Breast epithelium (tissue), 3 donors: ENCODE results near the gene CTSC.

Experiments used
- CTCF ChIP-seq, 3 donors: fragments of 450-650 bp; IDR thresholded peaks; one replicate each; pipeline ENCODE4 v1.5.1; 2016 to 2017; ENCODE audit warnings: antibody characterized with exemption in 3 of 3, mild to moderate bottlenecking in 3 of 3, moderate library complexity in 3 of 3
- POLR2AphosphoS5 ChIP-seq, 3 donors: sonication (generic); formaldehyde crosslinking; IDR thresholded peaks; one replicate each; pipeline ENCODE4 v1.6.1; 2017; ENCODE audit warnings: antibody characterized with exemption in 3 of 3

- no peak for TF ChIP-seq CTCF (IDR thresholded peaks at IDR 0.05)
- TF ChIP-seq POLR2AphosphoS5 (IDR thresholded peaks at IDR 0.05): no peak
These were observed 12.8 kb downstream of the CTSC start for GRCh38 chr11:88324562-88325345.
